ENCODE measurements around the gene KRTAP10-12.
"Not testable (repeated sequence)": the region's sequence is repeated elsewhere in the genome, so short reads cannot be mapped to it uniquely, and the experiment has no call there.

The KRTAP10-12 gene, protein sequence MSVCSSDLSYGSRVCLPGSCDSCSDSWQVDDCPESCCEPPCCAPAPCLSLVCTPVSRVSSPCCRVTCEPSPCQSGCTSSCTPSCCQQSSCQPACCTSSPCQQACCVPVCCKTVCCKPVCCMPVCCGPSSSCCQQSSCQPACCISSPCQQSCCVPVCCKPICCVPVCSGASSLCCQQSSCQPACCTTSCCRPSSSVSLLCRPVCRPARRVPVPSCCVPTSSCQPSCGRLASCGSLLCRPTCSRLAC

GRCh38 chr21:44697172-44697810 is at the start of gene KRTAP10-12:
Gene KRTAP10-12 (plus strand): TSS chr21:44697172. CDS start chr21:44697202, 30 bp downstream.
- not testable (repeated sequence) for DNase-seq (ENCODE audit: low read depth, low spot score)

- DNase-seq (ENCODE audit: low read depth, low spot score), result no peak
Measured at GRCh38 chr21:44647222-44647552, 49.8 kb upstream of the KRTAP10-12 start.

DNA sequence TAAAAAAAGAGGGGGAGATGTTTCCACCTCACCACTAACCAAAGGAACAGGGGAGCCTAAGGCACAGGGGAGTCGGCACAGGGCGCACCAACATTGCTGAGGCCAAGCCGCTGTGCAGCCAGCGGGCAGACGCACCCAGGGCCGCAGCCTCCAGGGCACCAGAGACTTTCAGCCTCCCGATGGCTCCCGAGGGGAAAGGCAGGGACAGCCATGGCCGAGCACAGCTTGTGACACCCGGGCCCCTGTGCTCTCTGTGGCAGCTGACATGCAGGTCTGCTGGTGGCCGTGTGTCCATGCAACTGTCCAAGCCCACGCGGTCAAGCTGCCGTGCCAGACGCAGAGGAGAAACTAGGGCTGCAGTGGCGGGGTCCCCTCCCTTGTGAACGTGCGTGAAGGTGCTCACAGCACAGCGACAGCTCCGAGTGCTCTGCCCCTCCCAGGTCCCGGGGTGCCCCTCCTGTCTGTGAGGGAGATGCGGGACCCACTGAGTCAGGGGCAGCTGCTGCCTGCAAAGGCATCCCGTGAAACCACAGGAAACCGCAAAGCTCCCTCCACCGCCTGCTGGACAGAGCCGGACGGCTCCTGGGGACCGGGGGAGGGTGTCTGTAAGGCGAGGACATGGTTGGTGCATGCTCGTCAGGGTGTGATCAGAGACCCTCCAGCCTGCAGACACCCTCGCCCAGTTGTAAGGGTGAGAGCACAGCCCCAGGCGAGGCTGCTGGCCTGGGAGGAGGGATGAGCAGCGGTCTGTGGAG is 48.2 kb upstream of the KRTAP10-12 start:
- no peak for DNase-seq (ENCODE audit: low read depth, low spot score)

- no peak for DNase-seq (ENCODE audit: low read depth, low spot score)
Measured at GRCh38 chr21:44649521-44650100, 47.4 kb upstream of the KRTAP10-12 start.

DNA sequence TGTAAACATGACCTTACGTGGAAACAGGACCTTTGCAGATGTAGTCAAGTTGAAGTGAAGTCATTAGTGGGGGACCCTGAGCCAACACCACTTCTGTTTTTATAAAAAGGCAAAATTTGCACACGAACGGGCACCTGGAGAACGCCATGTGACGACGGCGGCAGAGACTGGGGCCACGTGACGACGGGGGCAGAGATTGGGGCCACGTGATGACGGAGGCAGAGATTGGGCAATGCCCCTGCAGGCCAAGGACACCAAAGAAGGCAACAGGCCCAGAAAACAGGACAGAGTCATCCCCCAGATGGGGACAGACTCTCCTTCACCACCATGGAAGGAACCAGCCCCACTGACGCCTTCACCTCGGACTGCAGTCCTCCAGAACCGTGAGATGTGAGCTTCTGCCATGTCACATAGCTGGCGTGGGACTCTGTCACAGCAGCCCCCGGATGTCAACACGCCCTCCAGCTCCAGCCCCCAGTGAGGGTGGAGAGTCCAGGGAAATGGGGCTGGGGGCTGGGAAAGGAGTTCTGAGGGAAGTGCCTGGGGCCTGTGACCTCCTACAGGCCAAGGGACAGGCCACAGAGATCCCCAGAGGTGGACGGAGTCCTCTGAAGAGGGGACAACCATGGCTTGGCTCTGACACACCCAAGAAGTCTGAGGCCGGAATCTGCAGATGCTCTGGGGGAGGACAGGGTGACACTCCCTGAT is 46.6 kb upstream of the KRTAP10-12 start:
- DNase-seq (ENCODE audit: low read depth, low spot score), result no peak

GRCh38 chr21:44650973-44651675 is 45.8 kb upstream of the KRTAP10-12 start:
- no peak for DNase-seq (ENCODE audit: low read depth, low spot score)

GRCh38 chr21:44653123-44653522 is 43.8 kb upstream of the KRTAP10-12 start:
- no peak for DNase-seq (ENCODE audit: low read depth, low spot score)

GRCh38 chr21:44653656-44654575 is 43.1 kb upstream of the KRTAP10-12 start:
- no peak for DNase-seq (ENCODE audit: low read depth, low spot score)

GRCh38 chr21:44654576-44655175 is 42.3 kb upstream of the KRTAP10-12 start, which contains the start of gene KRTAP12-4:
Gene KRTAP12-4 (minus strand): TSS chr21:44654659. CDS start chr21:44654614, 45 bp downstream.
- DNase-seq (ENCODE audit: low read depth, low spot score), result no peak

- no peak for DNase-seq (ENCODE audit: low read depth, low spot score)
Measured at GRCh38 chr21:44656868-44657267, 40.1 kb upstream of the KRTAP10-12 start.

GRCh38 chr21:44657635-44658540 is 39.1 kb upstream of the KRTAP10-12 start, which contains the start of gene KRTAP12-3:
Gene KRTAP12-3 (plus strand): TSS chr21:44657932. CDS start chr21:44657980, 48 bp downstream.
- DNase-seq (ENCODE audit: low read depth, low spot score), result no peak

DNA sequence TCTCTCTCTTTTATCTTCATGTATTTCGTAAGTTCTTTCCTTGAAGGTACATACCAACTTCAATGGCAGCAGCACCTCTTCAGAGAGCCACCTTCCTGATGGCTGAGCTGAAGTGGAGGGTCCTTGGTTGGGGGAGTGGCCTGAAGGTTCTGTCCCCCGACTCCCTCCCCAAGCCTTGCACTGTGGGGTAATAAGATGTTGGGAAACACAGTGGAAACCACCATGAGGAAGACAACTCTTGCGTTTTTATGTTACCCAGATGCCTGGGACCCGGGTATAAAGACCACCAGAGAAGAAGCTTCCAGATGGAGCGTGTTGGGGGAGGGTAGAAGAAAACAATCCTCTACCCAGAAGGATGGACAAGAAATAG is 38.4 kb upstream of the KRTAP10-12 start:
- DNase-seq (ENCODE audit: low read depth, low spot score), result no peak

- DNase-seq (ENCODE audit: low read depth, low spot score), result no peak
Measured at GRCh38 chr21:44658913-44659595, 37.9 kb upstream of the KRTAP10-12 start.

DNA sequence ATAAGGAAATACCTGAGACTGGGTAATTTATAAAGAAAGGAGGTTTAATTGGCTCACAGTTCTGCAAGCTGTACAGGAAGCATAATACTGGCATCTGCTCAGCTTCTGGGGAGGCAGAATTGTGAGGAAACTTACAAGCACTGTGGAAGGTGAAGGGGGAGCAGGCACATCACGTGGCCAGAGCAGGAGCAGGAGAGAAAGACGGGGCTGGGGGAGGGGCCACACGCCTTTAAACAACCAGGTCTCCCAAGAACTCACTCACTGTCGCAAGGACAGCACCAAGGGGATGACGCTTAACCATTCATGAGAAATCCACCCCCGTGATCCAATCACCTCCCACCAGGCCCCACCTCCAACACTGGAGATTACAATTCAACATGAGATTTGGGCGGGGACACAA is 35.4 kb upstream of the KRTAP10-12 start:
- peak; percentile 30 for DNase-seq (ENCODE audit: low read depth, low spot score)

- no peak for DNase-seq (ENCODE audit: low read depth, low spot score)
Measured at GRCh38 chr21:44664691-44665090, 32.3 kb upstream of the KRTAP10-12 start.

GRCh38 chr21:44666401-44667320 is 30.3 kb upstream of the KRTAP10-12 start, which contains the start of gene KRTAP12-2:
Gene KRTAP12-2 (minus strand): TSS chr21:44666927. CDS start chr21:44666886, 41 bp downstream.
- DNase-seq (ENCODE audit: low read depth, low spot score), result no peak

DNA sequence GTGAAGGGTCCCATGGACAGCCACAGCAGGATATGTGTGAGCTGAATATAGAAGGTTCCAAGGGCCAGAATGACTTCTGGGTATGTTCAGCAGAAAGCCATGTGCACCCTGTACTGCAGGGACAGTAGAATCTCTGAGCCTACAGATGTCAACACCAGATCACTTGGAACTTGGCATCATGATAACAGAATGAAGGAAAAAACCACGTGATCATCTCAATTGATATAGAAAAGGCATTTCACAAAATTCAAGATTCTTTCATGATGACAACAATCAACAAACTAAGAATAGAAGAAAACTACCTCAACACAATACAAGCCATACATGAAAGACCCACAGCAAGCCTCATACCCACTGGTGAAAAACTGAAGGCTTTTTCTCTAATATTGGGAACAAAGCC is 29.4 kb upstream of the KRTAP10-12 start:
- DNase-seq (ENCODE audit: low read depth, low spot score), result no peak

All from iPS DF 19.7 (cell line).